HK-2 (cell line): ENCODE results near the gene PLEKHJ1.
"Not testable (repeated sequence)": the region's sequence is repeated elsewhere in the genome, so short reads cannot be mapped to it uniquely, and the experiment has no call there.

ENCODE experiments used
- DNase-seq: peaks from one replicate; pipeline ENCODE4 v3.0.0-alpha.2; 2018; ENCODE audit not compliant: unreplicated experiment

PLEKHJ1 gene

GRCh38 chr19:2236314-2237050, at the start of gene PLEKHJ1, which contains the start of gene SF3A2:
Gene PLEKHJ1, minus strand, starts transcription at chr19:2236329. Its CDS starts 81 bp downstream, at chr19:2236248.
Gene SF3A2, plus strand, starts transcription at chr19:2236824. Its CDS starts 6,595 bp downstream, at chr19:2243419.
- peak; percentile 97 for DNase-seq

- DNase-seq = no peak
These were observed 47.8 kb upstream of the PLEKHJ1 start for GRCh38 chr19:2283835-2284507.

- no peak for DNase-seq
These were observed 46.7 kb upstream of the PLEKHJ1 start for GRCh38 chr19:2282862-2283237.

- DNase-seq = peak; percentile 71
These were observed 46.1 kb upstream of the PLEKHJ1 start, which contains the start of gene PEAK3 for GRCh38 chr19:2282062-2282861. Gene PEAK3, minus strand, starts transcription at chr19:2282175. Its CDS starts 1,244 bp downstream, at chr19:2280931.

GRCh38 chr19:2281265-2282061, 45.3 kb upstream of the PLEKHJ1 start:
- not testable (repeated sequence) for DNase-seq

- DNase-seq = no peak
These were observed 44.6 kb upstream of the PLEKHJ1 start for GRCh38 chr19:2280633-2281264.

- DNase-seq = no peak
These were observed 42.5 kb upstream of the PLEKHJ1 start for GRCh38 chr19:2278459-2279158.

GRCh38 chr19:2277138-2277537, 41.0 kb upstream of the PLEKHJ1 start:
- DNase-seq = no peak

- no peak for DNase-seq
These were observed 40.4 kb upstream of the PLEKHJ1 start for GRCh38 chr19:2276429-2276986.

- DNase-seq = no peak
These were observed 39.7 kb upstream of the PLEKHJ1 start for GRCh38 chr19:2275588-2276428.

- DNase-seq = peak; percentile 71
These were observed 38.9 kb upstream of the PLEKHJ1 start for GRCh38 chr19:2274931-2275535.

- DNase-seq = no peak
These were observed 38.1 kb upstream of the PLEKHJ1 start for GRCh38 chr19:2274185-2274711.

GRCh38 chr19:2273356-2274184, 37.4 kb upstream of the PLEKHJ1 start:
- no peak for DNase-seq

- no peak for DNase-seq
These were observed 35.3 kb upstream of the PLEKHJ1 start for GRCh38 chr19:2271234-2272103.

GRCh38 chr19:2270423-2271233, 34.5 kb upstream of the PLEKHJ1 start:
- DNase-seq = peak; percentile 77

GRCh38 chr19:2270157-2270422, 34.0 kb upstream of the PLEKHJ1 start:
- no peak for DNase-seq
